PFSK-1 (cell line): ENCODE data around the gene TRPT1.

Source experiments
- FOXP2 ChIP-seq: optimal IDR thresholded peaks from 2 replicates; pipeline ENCODE3; 2011; ENCODE audit warnings: borderline replicate concordance, control low read depth, inconsistent platforms; ENCODE audit not compliant: insufficient read depth; ENCODE audit errors: extremely low read length, extremely low read depth
- POLR2AphosphoS5 ChIP-seq: IDR thresholded peaks from 2 replicates; pipeline ENCODE4 v1.6.1; 2012; ENCODE audit warnings: low read depth, mild to moderate bottlenecking, control low read depth, low read length, moderate library complexity
- REST ChIP-seq, 2 experiments: IDR thresholded peaks; 2 replicates each; pipeline versions ENCODE4 v1.6.1 to v1.8.0; 2011 to 2012; ENCODE audit warnings: low read depth in 2 of 2, low read length in 2 of 2, control low read depth in 1 of 2, inconsistent platforms in 1 of 2, mild to moderate bottlenecking in 1 of 2, moderate library complexity in 1 of 2; ENCODE audit not compliant: insufficient read depth in 1 of 2
- SIN3A ChIP-seq: IDR thresholded peaks from 2 replicates; pipeline ENCODE4 v1.6.1; 2012; ENCODE audit warnings: mild to moderate bottlenecking, low read length, moderate library complexity, borderline replicate concordance; ENCODE audit not compliant: insufficient read depth
- TAF1 ChIP-seq: IDR thresholded peaks from 2 replicates; pipeline ENCODE4 v1.6.1; 2012; ENCODE audit warnings: low read length, control low read depth, borderline replicate concordance; ENCODE audit not compliant: insufficient read depth

DNA sequence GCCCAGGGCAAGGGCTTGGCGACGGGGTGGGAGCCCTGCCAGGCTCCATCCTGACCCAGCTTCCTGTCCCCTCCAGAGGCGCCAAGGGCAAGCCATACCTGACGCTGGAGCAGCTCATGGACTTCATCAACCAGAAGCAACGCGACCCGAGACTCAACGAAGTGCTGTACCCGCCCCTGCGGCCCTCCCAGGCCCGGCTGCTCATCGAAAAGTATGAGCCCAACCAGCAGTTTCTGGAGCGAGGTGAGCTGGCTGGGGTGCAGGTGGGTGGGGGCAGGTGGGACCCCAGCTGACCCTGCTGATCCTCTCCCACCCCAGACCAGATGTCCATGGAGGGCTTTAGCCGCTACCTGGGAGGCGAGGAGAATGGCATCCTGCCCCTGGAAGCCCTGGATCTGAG, 30.3 kb upstream of the TRPT1 start:
- TF ChIP-seq TAF1 (no peak), POLR2AphosphoS5 (no peak), REST (IDR thresholded peaks at IDR 0.05; ENCODE audit: insufficient read depth in 1 of 2, low read depth in 2 of 2, low read length in 2 of 2) (no peak), SIN3A (no peak), FOXP2 (no peak)
